HEK293T (cell line): Measurements from ENCODE around the gene ARHGEF10L.
"Not testable (repeated sequence)": the region's sequence is repeated elsewhere in the genome, so short reads cannot be mapped to it uniquely, and the experiment has no call there.

ENCODE experiments used
- ARNT ChIP-seq: fragments of 450-650 bp; IDR thresholded peaks from 2 replicates; pipeline ENCODE4 v1.6.1; 2017; ENCODE audit warnings: mild to moderate bottlenecking
- FOXK2 ChIP-seq: fragments of 450-650 bp; IDR thresholded peaks from 2 replicates; pipeline ENCODE4 v1.6.1; 2016; ENCODE audit warnings: mild to moderate bottlenecking
- FOXM1 ChIP-seq: fragments of 450-650 bp; IDR thresholded peaks from 2 replicates; pipeline ENCODE4 v1.6.1; 2017; ENCODE audit warnings: mild to moderate bottlenecking, borderline replicate concordance
- SP1 ChIP-seq: fragments of 450-650 bp; IDR thresholded peaks from 2 replicates; pipeline ENCODE4 v1.6.1; 2017

DNA sequence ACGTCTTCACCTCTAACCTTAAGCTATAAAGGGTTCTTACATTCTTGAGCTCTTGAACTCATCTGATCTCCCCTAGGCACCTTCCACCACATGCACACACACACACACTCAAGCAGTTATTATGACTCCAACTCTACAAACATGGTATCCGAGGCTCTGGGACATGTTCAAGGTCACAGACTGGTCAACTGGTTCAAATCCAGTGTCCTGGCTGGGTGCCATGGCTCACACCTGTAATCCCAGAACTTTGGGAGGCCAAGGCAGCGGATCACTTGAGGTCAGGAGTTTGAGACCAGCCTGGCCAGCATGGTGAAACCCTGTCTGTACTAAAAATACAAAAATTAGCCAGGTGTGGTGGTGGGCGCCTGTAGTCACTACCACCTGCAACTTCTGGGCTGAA, 32.3 kb upstream of the ARHGEF10L start:
- not testable (repeated sequence) for TF ChIP-seq SP1, FOXM1, FOXK2, ARNT
